BJ (cell line): ENCODE measurements around the gene ACTN3. TPM values are rescaled to one million over a fixed set of nuclear protein-coding genes. Genes with fewer than 3 reads are reported as not detected.
A peak's percentile ranks its signal among the peaks of the same experiment; 100 is the strongest.

Source experiments
- CTCF ChIA-PET: fragments of 350-600 bp; formaldehyde crosslinking; extraction: SDS; loops from one replicate; lab custom pipeline; 2021; ENCODE audit warnings: antibody characterized with exemption, inconsistent platforms; lab: Yijun Ruan, JAX
- POLR2A ChIA-PET: fragments of 300-600 bp; sonication (Branson Sonifier 250); formaldehyde crosslinking; extraction: SDS; loops from one replicate; lab custom pipeline; 2021; ENCODE audit warnings: antibody characterized with exemption; lab: Charles Lee
- DNase-seq: peaks from one replicate; pipeline ENCODE4 v3.0.0-alpha.2; 2011; ENCODE audit warnings: low read depth
- H3K27me3 ChIP-seq: 2 replicates; pipeline ENCODE4 v1.6.0; 2011; ENCODE audit warnings: low read length; ENCODE audit not compliant: control insufficient read depth, insufficient read depth
- H3K36me3 ChIP-seq: 2 replicates; pipeline ENCODE4 v1.5.1; 2011; ENCODE audit warnings: low read length; ENCODE audit not compliant: control insufficient read depth, insufficient read depth
- H3K4me3 ChIP-seq: 2 replicates; pipeline ENCODE4 v1.5.1; 2011; ENCODE audit warnings: low read depth, mild to moderate bottlenecking, control low read depth, low read length
- CTCF ChIP-seq: IDR thresholded peaks from 2 replicates; pipeline ENCODE4 v1.5.1; 2011; ENCODE audit warnings: low read depth, mild to moderate bottlenecking, control low read depth, inconsistent platforms, low read length, moderate library complexity; ENCODE audit not compliant: insufficient read depth
- polyA plus RNA-seq: library from polyadenylated mRNA; depleted of rRNA; stranded (reverse); fragments of >200 nt; gene quantifications from 2 replicates; pipeline ENCODE4 v1.2.3, GENCODE V29; 2011

The ACTN3 gene
- polyA plus RNA-seq, 1 experiment = not detected

GRCh38 chr11:66591175-66591574 is 44.5 kb downstream of the ACTN3 start:
- no peak for TF ChIP-seq CTCF
- no peaks in the 10 kb centered on the region for H3K27me3 ChIP-seq
- ChIA-PET CTCF (interaction anchor here (1.1 to 4.0 kb wide), 5 partner anchors 10 to 87 kb away, joined by 3 to 24 read pairs (median 7); partner anchors contain the start of gene RBM4B), POLR2A (no interaction called here)
- H3K4me3 ChIP-seq = no peak overlapping the region
- H3K36me3 ChIP-seq = no peaks in the 10 kb centered on the region; the same call in 1 of the 2 replicates
- DNase-seq = no peak

- ChIA-PET POLR2A (no interaction called here), CTCF (interaction anchor here (0.6 to 4.0 kb wide), 11 partner anchors 8 to 86 kb away, joined by 3 to 24 read pairs (median 3); partner anchors contain the start of genes ACTN3, RBM4B and ZDHHC24)
- no peaks in the 10 kb centered on the region for H3K27me3 ChIP-seq
- no peaks in the 10 kb centered on the region; the same call in 1 of the 2 replicates for H3K36me3 ChIP-seq
- H3K4me3 ChIP-seq = peak within 1 kb of the TSS; percentile 68
- peak; percentile 82 for TF ChIP-seq CTCF
- DNase-seq = peak; percentile 62
Observed at GRCh38 chr11:66592457-66593302, 46.0 kb downstream of the ACTN3 start, which contains the start of the genes CCDC87 and CCS. CCDC87 (minus strand) TSS chr11:66593063; CDS start chr11:66593015, 48 bp downstream. CCS (plus strand) TSS chr11:66593185; CDS start chr11:66593262, 77 bp downstream.

GRCh38 chr11:66593303-66593635 is 46.6 kb downstream of the ACTN3 start:
- ChIA-PET POLR2A (no interaction called here), CTCF (interaction anchor here (1.0 to 4.0 kb wide), 5 partner anchors 9 to 85 kb away, joined by 3 to 24 read pairs (median 4); partner anchors contain the start of gene RBM4B)
- no peak for DNase-seq
- Histone ChIP-seq H3K27me3 (no peaks in the 10 kb centered on the region), H3K4me3 (peak overlapping the region; percentile 68), H3K36me3 (no peaks in the 10 kb centered on the region; the same call in 1 of the 2 replicates)
- TF ChIP-seq CTCF = no peak

- no peak for DNase-seq
- ChIA-PET CTCF (interaction anchor here (0.8 to 4.0 kb wide), 3 partner anchors 14 to 85 kb away, joined by 3 to 24 read pairs (median 3); partner anchors contain the start of gene RBM4B), POLR2A (no interaction called here)
- no peak for TF ChIP-seq CTCF
- Histone ChIP-seq H3K27me3 (no peaks in the 10 kb centered on the region), H3K36me3 (no peaks in the 10 kb centered on the region; the same call in 1 of the 2 replicates), H3K4me3 (peak overlapping the region; percentile 68)
Observed at GRCh38 chr11:66593650-66594049, 46.9 kb downstream of the ACTN3 start.
